ENCODE data around the gene CDH13. TPM values are rescaled to one million over a fixed set of nuclear protein-coding genes. Genes with fewer than 3 reads are reported as not detected.

The CDH13 gene
- total RNA-seq, 1 experiment from 2014 or later: 2.1 TPM

GRCh38 chr16:82643936-82644630, 17.3 kb downstream of the CDH13 start:
- TF ChIP-seq EZH2 (IDR thresholded peaks at IDR 0.05; ENCODE audit: borderline replicate concordance, low read depth, low read length, poor library complexity, severe bottlenecking): no peak
- no peak for TF ChIP-seq CTCF (conservative IDR thresholded peaks at IDR 0.05; ENCODE audit: low read depth, low read length)
- no peak for DNase-seq (ENCODE audit: low spot score)
- ChIA-PET POLR2A (ENCODE audit: low non-redundant PET) (no interaction called here), CTCF (no interaction called here)
- H3K4me3 ChIP-seq (ENCODE audit: low read depth, low read length, poor library complexity, severe bottlenecking): no peak overlapping the region
- no peaks in the 10 kb centered on the region for H3K36me3 ChIP-seq (ENCODE audit: insufficient read depth, low read length, poor library complexity, severe bottlenecking)
- intact Hi-C loops (cut with micrococcal nuclease; ENCODE audit: unreplicated experiment): no loop called here
- H3K27me3 ChIP-seq (replicated peaks; ENCODE audit: insufficient read depth, low read depth, low read length, poor library complexity): peaks cover 6% of the 10 kb centered on the region
- BruUV-seq (replicated peaks): no TSS peak
- no peak overlapping the region for H3K27ac ChIP-seq (ENCODE audit: low read depth, low read length, poor library complexity, severe bottlenecking)
- H3K9me3 ChIP-seq (ENCODE audit: low read depth, low read length, poor library complexity, severe bottlenecking): no peaks in the 10 kb centered on the region
- peaks cover 1% of the 10 kb centered on the region for H3K4me1 ChIP-seq (ENCODE audit: insufficient read depth, low read length, poor library complexity, severe bottlenecking)

GRCh38 chr16:82646504-82646903, 19.7 kb downstream of the CDH13 start:
- POLR2A ChIA-PET (ENCODE audit: low non-redundant PET): no interaction called here
- H3K27me3 ChIP-seq (replicated peaks; ENCODE audit: insufficient read depth, low read depth, low read length, poor library complexity): peaks cover 7% of the 10 kb centered on the region
- no peaks in the 10 kb centered on the region for H3K4me1 ChIP-seq (ENCODE audit: insufficient read depth, low read length, poor library complexity, severe bottlenecking)
- CTCF ChIA-PET: no interaction called here
- intact Hi-C loops (cut with micrococcal nuclease; ENCODE audit: unreplicated experiment): no loop called here
- TF ChIP-seq CTCF (conservative IDR thresholded peaks at IDR 0.05; ENCODE audit: low read depth, low read length): no peak
- TF ChIP-seq EZH2 (IDR thresholded peaks at IDR 0.05; ENCODE audit: borderline replicate concordance, low read depth, low read length, poor library complexity, severe bottlenecking): no peak
- no peak overlapping the region for H3K27ac ChIP-seq (ENCODE audit: low read depth, low read length, poor library complexity, severe bottlenecking)
- BruUV-seq (replicated peaks): no TSS peak
- no peaks in the 10 kb centered on the region for H3K9me3 ChIP-seq (ENCODE audit: low read depth, low read length, poor library complexity, severe bottlenecking)
- no peaks in the 10 kb centered on the region for H3K36me3 ChIP-seq (ENCODE audit: insufficient read depth, low read length, poor library complexity, severe bottlenecking)
- no peak for DNase-seq (ENCODE audit: low spot score)
- no peak overlapping the region for H3K4me3 ChIP-seq (ENCODE audit: low read depth, low read length, poor library complexity, severe bottlenecking)

GRCh38 chr16:82649766-82650165, 23.0 kb downstream of the CDH13 start:
- H3K27ac ChIP-seq (ENCODE audit: low read depth, low read length, poor library complexity, severe bottlenecking): no peak overlapping the region
- ChIA-PET POLR2A (ENCODE audit: low non-redundant PET) (no interaction called here), CTCF (interaction anchor here (0.7 kb wide), 1 partner anchor 796 kb away, joined by 3 read pairs; no protein-coding TSS in a partner anchor)
- intact Hi-C loops (cut with micrococcal nuclease; ENCODE audit: unreplicated experiment): no loop called here
- H3K36me3 ChIP-seq (ENCODE audit: insufficient read depth, low read length, poor library complexity, severe bottlenecking): no peaks in the 10 kb centered on the region
- no peak for TF ChIP-seq EZH2 (IDR thresholded peaks at IDR 0.05; ENCODE audit: borderline replicate concordance, low read depth, low read length, poor library complexity, severe bottlenecking)
- no peak for TF ChIP-seq CTCF (conservative IDR thresholded peaks at IDR 0.05; ENCODE audit: low read depth, low read length)
- BruUV-seq (replicated peaks): no TSS peak
- H3K27me3 ChIP-seq (replicated peaks; ENCODE audit: insufficient read depth, low read depth, low read length, poor library complexity): peaks cover 7% of the 10 kb centered on the region
- no peak for DNase-seq (ENCODE audit: low spot score)
- no peak overlapping the region for H3K4me3 ChIP-seq (ENCODE audit: low read depth, low read length, poor library complexity, severe bottlenecking)
- H3K9me3 ChIP-seq (ENCODE audit: low read depth, low read length, poor library complexity, severe bottlenecking): no peaks in the 10 kb centered on the region
- peaks cover 25% of the 10 kb centered on the region for H3K4me1 ChIP-seq (ENCODE audit: insufficient read depth, low read length, poor library complexity, severe bottlenecking)

Data from A673 (cell line).